ENCODE measurements around the gene UBE3A.

Gene UBE3A

DNA sequence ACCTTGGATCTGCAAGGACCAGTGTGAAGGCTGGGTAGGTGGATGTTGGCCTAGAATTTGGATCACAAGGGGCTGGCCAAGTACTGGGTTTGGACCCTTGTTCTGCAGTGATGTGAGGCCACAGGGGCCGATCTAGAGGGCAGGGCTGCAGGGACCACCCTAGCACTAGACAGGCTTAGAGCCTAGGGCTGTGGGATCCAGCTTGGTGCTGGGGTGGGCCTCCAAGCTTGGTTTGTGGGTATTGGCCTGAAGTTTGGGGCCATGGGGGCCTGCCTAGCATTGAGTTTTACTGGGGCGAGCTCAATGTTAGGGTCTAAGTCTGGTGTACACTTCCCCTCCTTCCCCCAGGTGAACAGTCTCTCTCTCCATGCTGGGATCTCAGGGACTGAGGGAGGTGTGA lies 36.5 kb downstream of the UBE3A start:
- no peak for DNase-seq

DNA sequence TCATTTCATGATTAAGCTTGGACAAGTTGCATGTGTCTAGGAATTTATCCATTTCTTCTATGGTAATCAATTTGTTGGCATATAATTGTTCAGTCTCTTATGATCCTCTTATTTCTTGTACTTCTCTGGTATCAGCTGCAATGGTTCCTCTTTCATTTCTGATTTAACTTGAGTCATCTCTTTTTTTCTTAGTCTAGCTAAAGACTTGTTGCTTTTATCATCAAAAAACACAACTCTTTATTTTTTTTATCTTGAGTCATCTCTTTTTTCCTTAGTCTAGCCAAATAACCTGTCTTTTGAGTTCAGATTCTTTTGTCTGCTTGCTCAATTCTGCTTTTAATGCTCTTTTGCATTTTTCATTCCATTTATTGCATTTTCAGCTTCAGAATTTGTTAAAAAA lies 37.3 kb downstream of the UBE3A start:
- no peak for DNase-seq

DNA sequence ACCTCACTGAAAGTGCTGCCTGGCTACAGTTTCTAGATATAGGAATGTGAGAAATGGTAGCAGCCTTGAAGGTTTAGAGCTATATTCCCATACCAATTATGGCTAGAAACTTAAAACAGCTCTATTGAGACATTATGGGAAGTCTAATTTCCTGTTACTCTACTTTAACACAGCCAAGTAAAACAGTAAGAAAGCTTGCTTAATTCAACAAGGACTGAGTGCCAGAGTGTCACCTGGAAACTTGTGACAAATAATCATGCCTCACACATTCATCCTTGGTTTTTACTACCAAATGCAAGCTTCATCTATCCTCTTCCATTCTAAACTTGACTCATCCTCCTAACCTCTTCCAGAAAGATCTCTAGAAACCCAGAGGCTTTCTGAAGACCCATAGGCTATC lies 41.7 kb downstream of the UBE3A start:
- DNase-seq, result no peak

DNA sequence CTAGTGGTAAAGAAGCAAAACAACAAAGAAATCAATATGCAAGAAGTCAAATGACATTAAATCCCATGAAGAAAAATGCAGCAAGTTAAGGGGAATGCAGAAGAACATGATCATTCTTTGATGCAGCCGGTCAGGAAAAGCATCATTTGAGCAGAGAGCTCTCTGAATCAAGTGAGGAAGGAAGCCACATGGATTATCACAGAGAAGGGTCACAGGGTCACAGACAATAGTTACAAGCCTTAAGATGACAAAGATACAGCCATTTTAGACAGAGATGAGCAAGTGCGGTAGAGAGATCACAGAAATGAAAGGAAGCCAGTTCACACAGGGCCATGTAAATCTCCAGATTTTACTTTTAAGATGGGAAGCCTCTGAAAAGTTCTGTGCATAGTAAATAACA lies 43.9 kb downstream of the UBE3A start:
- DNase-seq, result no peak

DNA sequence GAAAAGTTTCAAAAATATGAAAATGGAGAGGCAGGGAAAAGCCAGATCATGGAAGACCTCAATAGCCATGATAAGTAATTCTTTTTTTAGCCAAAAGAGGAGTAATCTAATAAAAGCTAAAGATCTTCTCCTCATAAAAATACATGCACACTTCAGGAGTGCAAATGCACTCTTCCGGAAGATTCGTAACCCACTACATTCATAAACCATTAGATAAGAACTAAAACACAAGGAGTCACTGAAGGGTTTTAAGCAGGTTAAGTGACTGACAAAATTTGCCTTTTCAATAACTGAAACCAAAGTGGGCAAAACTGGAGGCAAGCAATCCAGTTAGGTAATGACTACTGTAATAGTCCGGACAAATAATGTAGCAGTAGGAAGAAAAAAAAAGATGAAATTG lies 46.0 kb downstream of the UBE3A start:
- DNase-seq, result no peak

DNA sequence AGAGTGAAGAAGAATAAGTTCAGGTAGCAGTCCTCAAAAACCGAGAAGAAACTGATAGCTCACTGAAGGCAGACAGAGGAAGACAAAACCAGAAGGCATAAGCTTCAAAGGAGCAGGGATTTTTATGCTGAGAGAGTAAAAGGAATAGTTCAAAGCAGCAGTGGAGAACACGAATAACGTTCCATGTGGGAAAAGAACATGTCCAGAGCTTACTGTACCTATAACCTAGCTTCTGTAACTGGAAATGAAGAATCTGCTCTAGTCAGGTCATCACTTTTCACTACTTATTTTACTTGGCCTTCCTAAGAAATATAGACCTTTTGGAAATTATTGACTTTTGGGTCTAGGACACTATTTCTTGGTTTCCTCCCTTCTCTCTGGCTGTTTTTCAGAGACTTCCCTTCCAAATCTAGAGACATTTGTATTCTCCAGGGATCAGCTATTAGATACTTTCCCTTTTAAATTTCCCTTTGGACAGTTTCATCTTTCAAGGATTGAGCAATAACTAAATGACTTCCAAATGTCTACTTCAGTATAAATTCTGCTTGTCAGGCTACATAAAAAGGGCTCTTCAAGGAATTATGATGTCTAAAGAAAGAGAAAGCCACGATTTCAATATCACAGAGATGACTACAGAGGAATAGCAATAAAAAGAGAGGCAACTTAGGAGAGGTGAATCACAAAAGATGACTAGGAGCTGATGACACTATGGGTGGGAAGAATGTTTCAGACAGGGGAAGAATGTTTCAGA lies 46.7 kb downstream of the UBE3A start:
- no peak for DNase-seq

DNA sequence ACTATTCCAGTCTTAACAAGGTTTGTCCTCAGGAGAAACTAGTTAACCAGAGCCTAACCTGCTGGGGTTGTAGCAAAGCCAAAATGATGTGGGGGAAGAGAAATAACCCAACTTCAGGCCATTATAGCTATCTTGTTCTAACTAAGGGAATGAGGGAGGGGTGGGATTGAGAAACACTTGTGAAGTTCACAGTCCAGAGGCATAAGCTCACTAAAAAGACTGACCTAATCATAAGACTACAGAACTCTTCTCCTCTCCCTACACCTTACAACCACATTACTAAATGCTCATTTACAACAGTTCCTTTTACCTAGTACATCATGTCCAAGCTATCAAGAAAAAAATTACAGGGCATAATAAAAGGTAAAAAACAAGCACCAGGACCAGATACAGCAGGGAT lies 52.8 kb downstream of the UBE3A start:
- DNase-seq, result no peak

DNA sequence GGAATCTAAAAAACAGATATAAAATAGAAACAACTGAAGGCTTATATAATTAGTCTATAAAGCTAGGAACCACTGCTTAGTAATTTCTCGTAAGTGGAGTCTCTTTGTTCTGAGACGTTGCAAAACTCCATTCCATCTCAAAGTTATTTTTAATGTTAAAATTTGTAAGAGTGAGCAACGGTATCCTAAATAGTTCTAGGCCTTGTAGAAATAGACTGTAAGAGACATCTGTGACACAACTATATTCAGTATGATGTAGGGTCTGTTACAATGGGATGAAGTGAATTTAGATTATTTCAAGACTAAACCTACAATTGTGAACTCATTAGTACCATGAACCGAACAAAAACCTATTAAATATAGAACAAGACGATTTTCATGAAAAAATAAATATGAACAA lies 57.2 kb downstream of the UBE3A start:
- no peak for DNase-seq

DNA sequence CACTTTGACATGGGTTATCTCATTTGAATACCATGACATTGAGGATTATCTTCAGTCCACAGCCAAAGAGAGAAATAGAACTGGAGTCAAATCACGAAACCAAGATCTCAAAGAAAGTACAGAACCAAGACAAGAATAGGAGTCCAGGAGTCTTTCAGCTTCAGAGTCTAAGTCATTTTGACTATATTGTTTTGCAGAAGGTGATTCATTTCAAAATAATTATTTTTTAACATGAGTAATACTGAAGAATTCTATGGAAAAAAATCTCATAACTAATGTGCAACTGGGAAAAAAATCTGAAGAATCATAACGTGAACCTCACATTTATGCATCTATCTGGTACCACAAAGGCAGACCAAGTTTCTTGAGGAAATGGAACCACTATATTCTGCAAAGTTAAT lies 60.3 kb downstream of the UBE3A start:
- no peak for DNase-seq

DNA sequence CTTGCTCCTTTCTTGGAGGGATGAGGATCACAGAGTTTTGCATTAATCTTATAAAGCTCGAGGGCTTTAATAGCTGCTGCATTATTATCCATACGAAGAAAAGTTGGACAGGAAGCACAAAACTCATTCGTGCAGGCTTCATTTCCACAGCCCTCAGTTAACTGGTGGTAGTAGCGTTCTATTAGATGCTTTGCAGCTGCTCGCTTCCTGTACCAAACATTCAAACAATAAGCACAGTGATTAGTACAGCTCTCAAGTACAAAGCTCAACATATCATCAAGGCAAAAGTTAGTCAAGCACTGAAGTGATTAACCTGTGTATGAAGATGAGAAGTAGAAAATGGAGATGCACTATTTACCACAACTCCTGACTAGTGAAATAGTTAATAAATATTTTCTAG lies 63.3 kb downstream of the UBE3A start:
- DNase-seq, result no peak

DNA sequence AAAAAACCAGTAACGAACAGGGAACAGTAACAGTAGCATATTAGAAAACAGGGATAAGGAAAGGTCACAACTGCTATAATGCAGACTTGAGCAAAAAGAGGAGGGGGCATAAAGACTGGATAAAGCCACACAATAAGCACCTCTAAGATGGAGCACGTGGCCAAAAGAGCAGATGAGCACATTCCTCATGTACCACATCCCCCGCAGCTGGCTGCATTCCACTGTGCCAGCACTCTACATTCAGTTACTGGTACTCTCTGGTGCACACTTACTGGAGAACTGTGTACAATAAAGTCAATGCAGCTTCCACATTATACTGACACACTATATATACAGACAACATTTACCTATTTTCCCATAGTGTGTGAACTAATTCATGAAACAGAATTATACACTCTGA lies 64.7 kb downstream of the UBE3A start:
- DNase-seq, result no peak

DNA sequence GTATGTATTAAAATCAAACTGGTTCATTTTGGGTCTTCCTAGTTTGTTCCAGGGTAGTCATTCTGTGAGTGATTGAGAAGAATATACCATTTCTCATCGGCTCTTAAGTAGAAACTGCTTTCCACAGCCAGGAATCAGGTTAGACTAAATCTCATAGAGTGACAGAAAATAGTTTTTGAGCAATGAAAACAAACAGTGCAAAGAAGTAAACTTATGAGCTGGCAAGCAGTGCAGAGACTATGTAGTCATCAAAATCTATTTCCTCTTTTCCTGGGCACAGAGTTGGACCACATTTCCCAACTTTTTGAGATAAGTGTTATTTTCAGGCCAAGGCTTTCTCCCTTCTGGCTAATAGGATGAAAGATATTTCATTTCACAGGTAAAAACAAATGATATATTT lies 66.5 kb downstream of the UBE3A start:
- no peak for DNase-seq

DNA sequence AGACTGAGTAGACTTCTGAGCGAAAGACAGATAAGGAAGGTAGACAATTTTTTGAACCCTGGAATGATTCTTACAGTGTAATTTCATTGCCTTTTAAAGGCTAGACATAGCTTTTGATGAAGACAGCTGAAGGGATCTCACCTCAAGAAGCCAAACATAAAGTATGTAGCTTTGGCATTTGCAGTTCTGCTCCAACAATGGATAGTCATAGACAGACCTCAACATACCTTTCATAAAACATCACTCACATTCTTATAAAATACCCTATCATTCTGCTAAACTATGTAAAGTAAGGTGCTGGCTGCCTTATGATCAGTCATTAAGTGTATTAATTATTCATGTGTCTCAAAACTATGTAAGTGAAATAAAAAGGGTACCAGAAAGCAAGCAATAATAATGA lies 70.0 kb downstream of the UBE3A start:
- DNase-seq, result no peak

DNA sequence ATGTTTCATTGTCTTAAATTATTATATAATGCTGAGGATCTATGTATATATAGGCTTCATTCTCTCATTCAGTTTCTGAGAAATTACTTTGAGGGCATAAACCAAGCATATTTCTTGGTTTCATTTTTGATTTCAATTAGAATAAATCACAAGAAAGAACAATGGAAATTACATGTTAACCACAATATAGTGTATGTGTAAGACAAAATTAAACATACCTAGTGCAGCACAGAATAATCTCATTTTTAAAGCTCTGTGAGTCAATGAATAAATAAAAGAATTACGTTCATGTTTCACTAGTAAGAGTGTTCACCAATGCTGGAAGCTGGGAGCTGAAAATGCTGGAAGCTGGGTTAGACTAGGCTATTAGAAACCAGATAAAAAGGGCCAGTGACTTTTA lies 72.8 kb downstream of the UBE3A start:
- no peak for DNase-seq

DNA sequence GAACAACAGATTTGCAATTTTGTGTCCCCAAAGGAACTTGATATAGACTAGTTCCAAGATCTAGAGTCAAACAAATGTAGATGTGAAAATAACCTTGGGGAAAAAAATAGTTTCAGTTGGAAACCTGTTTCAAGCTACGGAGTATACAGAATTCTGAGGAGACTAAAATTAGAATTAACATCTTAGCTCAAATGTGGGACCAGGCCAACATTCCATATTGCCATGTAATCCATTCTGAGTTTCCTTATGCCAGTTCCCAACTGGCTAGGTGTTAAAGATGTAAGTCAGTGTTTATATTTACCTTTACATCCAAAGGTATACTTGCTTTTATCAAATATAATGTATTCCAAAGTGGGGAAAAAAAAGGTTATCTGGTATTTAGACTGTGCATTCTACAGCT lies 76.3 kb downstream of the UBE3A start:
- no peak for DNase-seq

DNA sequence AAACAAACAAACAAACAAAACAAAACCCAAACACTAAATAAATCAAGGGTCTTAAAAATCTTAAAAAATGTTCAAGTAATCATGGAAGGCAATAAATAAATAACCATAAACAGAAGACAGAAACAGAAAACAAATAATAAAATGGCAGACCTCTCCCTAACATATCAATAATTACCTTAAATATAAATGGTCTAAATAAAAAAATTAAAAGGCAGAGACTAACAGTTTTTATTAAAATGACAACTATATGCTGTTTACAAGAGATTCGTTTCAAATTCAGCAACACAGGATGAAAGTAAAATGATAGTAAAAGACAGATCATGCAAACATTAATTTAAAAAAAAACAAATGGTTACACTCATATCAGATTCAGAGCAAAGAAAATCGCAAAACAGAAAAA lies 91.1 kb downstream of the UBE3A start:
- DNase-seq, result no peak

DNA sequence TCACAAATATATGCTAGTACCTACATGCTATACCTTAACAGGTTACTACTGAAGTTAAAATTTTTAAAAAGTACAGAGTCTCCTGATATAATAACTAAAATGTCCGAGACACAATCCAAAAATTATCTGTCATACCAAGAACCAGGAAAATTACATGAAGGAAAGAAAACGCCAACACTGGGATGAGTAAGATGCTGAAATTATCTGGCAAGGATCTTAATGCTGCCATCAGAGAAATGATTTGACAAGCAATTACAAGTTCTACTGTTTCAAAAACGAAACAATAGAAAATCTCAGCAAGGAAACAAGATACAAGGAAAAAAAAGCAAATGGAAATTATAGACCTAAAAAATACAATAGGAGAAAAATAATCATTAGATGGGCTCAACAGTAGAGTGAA lies 92.5 kb downstream of the UBE3A start:
- no peak for DNase-seq

DNA sequence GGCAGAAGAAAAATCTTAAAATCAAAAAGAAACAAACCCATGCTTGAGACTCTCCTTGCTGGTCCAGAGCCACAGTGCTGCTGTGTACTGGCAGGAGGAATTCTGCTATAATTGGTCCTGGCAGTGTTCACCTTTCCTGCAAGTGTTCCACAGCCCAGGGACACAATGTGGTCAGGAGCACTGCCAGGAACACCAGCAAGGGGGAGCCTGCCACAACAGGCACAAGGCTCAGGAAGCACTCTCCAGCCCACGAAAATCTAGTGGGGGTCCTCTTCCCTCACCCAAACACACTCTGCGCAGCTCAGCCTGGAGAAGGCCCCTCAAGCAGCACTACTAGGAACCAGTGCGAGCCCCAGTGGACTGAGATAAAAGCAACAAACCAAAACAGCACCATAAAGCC lies 92.9 kb downstream of the UBE3A start:
- DNase-seq, result no peak

DNA sequence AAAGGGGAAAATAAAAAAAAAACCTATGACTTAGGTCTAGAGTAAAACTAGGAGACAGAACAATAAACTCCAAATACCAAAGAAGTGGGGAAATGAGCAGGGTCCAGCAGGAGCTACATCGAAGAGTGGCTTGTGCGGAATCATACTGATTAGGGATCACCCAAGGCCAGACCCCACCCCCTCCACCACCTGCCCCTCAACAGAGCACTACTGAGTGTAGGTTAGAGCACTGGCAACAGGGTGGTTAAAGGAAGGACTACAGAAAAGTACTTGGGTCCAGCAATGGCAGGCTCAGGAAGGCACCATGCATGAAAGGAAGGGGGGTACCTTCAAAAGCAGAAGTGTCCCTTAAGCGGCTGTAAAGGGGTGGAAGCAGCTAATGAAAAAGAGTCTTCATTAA lies 96.2 kb downstream of the UBE3A start:
- DNase-seq, result no peak

DNA sequence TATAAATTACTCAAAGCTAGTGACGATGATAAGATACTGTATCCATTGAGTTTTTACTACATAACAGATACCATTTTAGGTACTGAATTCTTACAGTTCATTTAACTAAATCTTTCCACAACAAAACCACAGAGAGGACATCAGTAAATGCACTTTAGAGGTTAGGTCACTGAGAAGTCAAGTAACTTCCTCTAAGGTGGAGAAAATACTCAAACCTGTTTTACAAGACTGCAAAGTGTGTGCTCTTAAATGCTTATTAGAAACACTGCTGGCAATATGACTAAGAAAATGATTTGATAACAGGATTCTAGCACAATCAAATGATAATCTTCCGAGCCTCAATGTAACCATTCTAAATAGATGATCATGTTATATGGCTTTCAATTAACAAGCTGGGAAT lies 99.4 kb downstream of the UBE3A start:
- no peak for DNase-seq

DNA sequence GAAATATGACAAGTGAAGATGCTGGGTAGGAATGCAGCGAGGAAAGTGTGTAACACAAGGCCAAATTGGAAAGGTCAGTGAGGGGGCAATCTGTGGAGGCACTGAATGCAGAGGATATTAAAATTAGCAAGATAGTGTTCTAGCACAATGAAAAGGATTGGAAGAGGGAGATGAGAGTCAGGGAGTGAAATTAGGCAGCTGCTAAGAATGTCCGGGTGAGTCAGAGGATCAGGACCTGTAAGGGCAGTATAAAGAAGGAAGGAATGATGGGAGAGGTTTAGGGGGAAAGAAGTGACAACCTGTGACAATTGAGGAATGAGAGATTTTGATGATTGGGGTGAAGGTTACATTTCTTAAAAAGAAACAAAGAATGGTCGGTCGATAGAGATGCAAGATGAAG lies 103.5 kb downstream of the UBE3A start:
- DNase-seq, result no peak

DNA sequence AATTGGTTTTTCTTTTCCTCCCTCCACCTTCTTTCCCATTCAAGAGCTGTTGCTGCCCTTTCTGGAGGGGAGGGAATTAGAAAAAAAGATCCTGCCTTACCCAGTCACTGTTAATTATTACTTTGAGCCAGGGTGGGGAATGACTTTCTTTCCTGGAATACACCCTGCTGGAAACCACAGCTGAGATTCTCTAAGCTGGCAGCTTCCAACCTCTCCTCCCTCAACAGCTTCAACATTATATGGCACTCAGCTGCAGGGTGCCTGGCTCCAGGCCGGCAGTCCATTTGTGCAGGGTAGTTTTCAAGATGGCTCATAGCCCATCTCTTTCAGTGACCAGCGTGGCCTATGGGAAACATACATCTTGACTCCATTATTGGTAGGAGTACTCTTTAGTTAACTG lies 105.8 kb downstream of the UBE3A start:
- no peak for DNase-seq

DNA sequence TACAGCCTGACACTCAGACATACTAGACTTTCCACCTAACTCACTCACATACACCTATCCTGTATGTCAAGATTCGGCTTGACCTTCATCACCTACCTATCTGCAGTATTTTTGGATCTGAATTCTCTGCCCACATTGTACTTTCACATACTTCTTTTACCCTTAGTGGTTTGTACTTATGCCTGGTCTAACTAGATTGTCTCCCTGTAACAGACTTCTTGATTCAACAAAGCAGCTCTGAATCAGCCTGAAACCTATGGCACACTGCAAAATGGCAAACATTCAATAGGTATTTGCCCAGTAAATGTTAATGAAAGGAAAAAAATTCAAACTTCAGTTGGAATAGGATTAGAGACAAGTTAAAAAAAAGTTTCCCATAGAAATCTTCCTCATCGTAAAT lies 106.5 kb downstream of the UBE3A start:
- no peak for DNase-seq

DNA sequence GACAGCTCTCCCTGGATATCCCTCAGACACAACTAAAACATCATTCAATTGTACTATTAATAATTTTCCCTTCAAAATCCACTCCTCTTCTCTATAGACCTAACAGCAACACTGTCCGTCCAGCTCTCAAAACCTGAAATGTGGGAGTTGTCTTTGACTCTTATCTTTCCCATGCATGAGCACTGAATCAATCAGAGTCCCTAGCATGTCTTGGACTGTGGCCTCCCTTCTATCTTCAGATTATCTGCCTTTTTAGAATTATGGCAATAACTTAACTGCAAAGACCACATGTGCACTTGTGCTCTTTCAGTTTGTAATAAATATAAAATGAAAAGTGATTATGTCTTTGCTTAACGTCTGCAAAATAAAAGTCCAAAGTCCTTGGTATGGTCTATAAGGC lies 107.0 kb downstream of the UBE3A start:
- DNase-seq, result no peak

DNA sequence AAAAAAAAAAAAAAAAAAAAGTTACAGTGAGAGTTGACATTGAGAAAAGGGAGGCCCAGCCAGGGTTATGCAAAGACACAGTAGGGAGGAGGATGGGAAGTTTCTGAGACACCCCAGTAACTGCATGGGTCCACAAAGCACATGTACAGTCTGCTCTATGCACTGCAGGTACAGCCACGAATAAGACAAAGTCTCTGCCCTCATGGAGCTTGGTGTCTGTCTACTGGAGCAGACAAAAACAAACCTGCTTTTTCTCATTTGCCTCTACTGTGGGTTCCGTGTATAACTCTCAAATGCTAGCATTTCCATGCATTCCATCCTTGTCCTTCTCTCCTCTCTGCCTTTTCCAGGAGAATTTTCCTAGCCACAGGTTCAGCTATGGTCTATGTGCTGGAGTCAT lies 107.4 kb downstream of the UBE3A start:
- DNase-seq, result no peak

DNA sequence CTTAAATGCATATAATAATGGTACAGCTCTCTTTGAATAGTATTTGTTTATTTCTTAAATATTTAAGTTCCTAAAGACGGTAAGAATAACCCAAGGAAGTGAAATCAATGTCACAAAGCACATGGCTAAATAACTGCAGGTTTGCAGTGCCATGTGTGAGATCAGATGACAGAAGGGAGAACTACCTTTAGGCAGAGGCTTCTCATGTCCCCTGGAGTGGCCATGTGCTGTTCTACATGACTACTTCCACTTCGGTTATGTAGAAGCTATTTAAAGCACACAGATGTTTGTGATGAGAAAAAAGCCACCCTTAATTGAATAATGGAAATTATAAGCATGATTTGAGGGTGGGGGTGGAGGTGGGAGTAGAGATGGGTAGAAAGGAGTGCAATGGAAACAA lies 109.1 kb downstream of the UBE3A start:
- DNase-seq, result no peak
